ENCODE results near the gene CDH8.

CDH8 gene

GRCh38 chr16:62036101-62036801, at the start of gene CDH8:
TSS of gene CDH8 (minus strand) at chr16:62036438. CDS start at chr16:62021403, 15,035 bp downstream.
- DNase-seq = peak; percentile 11

GRCh38 chr16:62079236-62079635, 43.0 kb upstream of the CDH8 start:
- no peak for DNase-seq

- no peak for DNase-seq
Observed at GRCh38 chr16:62077998-62078397, 41.8 kb upstream of the CDH8 start.

GRCh38 chr16:62076886-62077285, 40.6 kb upstream of the CDH8 start:
- DNase-seq = no peak

GRCh38 chr16:62068747-62069146, 32.5 kb upstream of the CDH8 start:
- DNase-seq = no peak

GRCh38 chr16:62067981-62068380, 31.7 kb upstream of the CDH8 start:
- DNase-seq = no peak

- no peak for DNase-seq
Observed at GRCh38 chr16:62067182-62067581, 30.9 kb upstream of the CDH8 start.

GRCh38 chr16:62066747-62067146, 30.5 kb upstream of the CDH8 start:
- DNase-seq = no peak

- no peak for DNase-seq
Observed at GRCh38 chr16:62064173-62064572, 27.9 kb upstream of the CDH8 start.

GRCh38 chr16:62060089-62060488, 23.9 kb upstream of the CDH8 start:
- no peak for DNase-seq

GRCh38 chr16:62059527-62059926, 23.3 kb upstream of the CDH8 start:
- no peak for DNase-seq

GRCh38 chr16:62058412-62058811, 22.2 kb upstream of the CDH8 start:
- no peak for DNase-seq

- DNase-seq = no peak
Observed at GRCh38 chr16:62051942-62052341, 15.7 kb upstream of the CDH8 start.

- no peak for DNase-seq
Observed at GRCh38 chr16:62050793-62051192, 14.6 kb upstream of the CDH8 start.

- DNase-seq = no peak
Observed at GRCh38 chr16:62046801-62047200, 10.6 kb upstream of the CDH8 start.

- DNase-seq = peak; percentile 52
Observed at GRCh38 chr16:62041401-62041800, 5.2 kb upstream of the CDH8 start.

GRCh38 chr16:62038646-62039045, 2.4 kb upstream of the CDH8 start:
- DNase-seq = no peak

GRCh38 chr16:62038225-62038624, 2.0 kb upstream of the CDH8 start:
- DNase-seq = no peak

GRCh38 chr16:62036802-62037135, 531 bp upstream of the CDH8 start:
- DNase-seq = no peak

- no peak for DNase-seq
Observed at GRCh38 chr16:62035115-62036092, 834 bp downstream of the CDH8 start.

GRCh38 chr16:62034231-62035114, 1.8 kb downstream of the CDH8 start:
- DNase-seq = no peak

- DNase-seq = no peak
Observed at GRCh38 chr16:62033065-62033464, 3.2 kb downstream of the CDH8 start.

GRCh38 chr16:62029947-62030346, 6.3 kb downstream of the CDH8 start:
- no peak for DNase-seq
